Measurements from ENCODE around the gene GFER. TPM values are rescaled to one million over a fixed set of nuclear protein-coding genes. Genes with fewer than 3 reads are reported as not detected.

GFER gene
- polyA plus RNA-seq, 1 donor (not counting 4 experiments of a cell fraction or from before 2014, with no cell fraction given), result 12.0 TPM

DNA sequence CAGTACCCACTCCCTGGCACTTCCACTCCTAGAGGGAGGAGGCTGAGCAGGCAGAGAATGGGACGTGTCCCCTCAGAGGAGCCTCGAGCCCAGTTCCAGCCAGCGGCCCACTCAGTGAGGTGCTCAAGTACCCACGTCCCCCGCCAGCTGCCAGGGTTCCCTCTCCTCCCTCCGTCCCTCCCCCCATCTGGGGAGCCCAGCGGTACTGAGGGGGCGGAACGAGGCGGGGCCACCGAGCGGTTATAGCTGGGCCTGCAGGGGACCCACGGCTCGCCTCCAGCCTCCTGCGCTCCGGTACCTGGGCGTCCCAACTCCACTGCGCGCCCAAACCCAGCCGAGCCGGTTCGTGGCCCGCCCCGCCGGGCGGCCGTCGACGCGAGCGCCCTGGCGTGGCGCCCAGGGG, 35.5 kb downstream of the GFER start, which contains the start of gene NPW:
Gene NPW, plus strand, starts transcription at position 268 of the 403 bp plus-strand sequence.
- FAIRE-seq, result no peak
- peaks cover 20% of the 10 kb centered on the region for H3K4me1 ChIP-seq (ENCODE audit: control insufficient read depth, extremely low read depth, insufficient read depth, low read length)

DNA sequence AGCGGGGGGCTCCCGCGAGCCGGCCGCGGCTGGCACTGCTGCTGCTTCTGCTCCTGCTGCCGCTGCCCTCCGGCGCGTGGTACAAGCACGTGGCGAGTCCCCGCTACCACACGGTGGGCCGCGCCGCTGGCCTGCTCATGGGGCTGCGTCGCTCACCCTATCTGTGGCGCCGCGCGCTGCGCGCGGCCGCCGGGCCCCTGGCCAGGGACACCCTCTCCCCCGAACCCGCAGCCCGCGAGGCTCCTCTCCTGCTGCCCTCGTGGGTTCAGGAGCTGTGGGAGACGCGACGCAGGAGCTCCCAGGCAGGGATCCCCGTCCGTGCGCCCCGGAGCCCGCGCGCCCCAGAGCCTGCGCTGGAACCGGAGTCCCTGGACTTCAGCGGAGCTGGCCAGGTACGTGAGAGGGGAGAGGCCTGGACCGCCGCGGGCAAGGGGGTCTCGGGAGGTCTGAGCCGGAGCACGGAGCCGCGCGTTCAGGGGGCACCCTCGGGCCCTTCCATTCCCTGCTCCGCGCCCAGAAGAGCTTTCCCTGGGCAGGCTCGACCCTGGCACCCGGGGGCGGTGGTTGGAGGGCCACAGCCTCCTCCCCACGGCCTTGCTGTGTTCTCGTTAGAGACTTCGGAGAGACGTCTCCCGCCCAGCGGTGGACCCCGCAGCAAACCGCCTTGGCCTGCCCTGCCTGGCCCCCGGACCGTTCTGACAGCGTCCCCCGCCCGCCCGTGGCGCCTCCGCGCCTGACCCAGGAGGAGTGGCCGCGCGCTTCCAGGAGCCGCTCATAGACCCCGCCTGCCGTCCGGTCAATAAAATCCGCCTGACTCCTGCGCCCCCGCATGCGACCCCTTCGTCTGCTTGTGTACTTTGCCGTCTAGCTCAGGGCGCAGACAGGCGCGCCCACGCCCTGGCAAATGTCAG, 36.2 kb downstream of the GFER start:
- Histone ChIP-seq H3K4me1 (ENCODE audit: control insufficient read depth, extremely low read depth, insufficient read depth, low read length) (peaks cover 17% of the 10 kb centered on the region), H3K4me3 (ENCODE audit: control insufficient read depth in 2 of 3, extremely low read depth in 1 of 3, insufficient read depth in 2 of 3, low read depth in 1 of 3, low read length in 3 of 3) (no peak overlapping the region), H3K4me2 (ENCODE audit: control insufficient read depth, extremely low read depth, insufficient read depth, low read depth, low read length) (no peak overlapping the region), H3K9me3 (ENCODE audit: control insufficient read depth, low read depth, low read length) (no peaks in the 10 kb centered on the region), H3K79me2 (ENCODE audit: control insufficient read depth, insufficient read depth, low read length) (no peaks in the 10 kb centered on the region), H4K20me1 (ENCODE audit: control insufficient read depth, extremely low read depth, insufficient read depth, low read length) (no peaks in the 10 kb centered on the region), H3K27me3 (ENCODE audit: control insufficient read depth, extremely low read depth, insufficient read depth, low read length) (peaks cover 24% of the 10 kb centered on the region), H3K9me1 (ENCODE audit: control insufficient read depth, extremely low read depth, insufficient read depth, low read length) (no peaks in the 10 kb centered on the region), H2AFZ (ENCODE audit: control insufficient read depth, low read length) (no peak overlapping the region), H3K27ac (ENCODE audit: control insufficient read depth, insufficient read depth, low read length) (no peak overlapping the region), H3K36me3 (ENCODE audit: control insufficient read depth in 2 of 2, extremely low read depth in 1 of 2, insufficient read depth in 2 of 2, low read length in 2 of 2) (no peaks in the 10 kb centered on the region), H3K9ac (ENCODE audit: control insufficient read depth, extremely low read depth, insufficient read depth, low read length) (no peak overlapping the region)
- no peak for DNase-seq (ENCODE audit: low read depth, low spot score)
- dilution Hi-C loops (cut with MboI; ENCODE audit: extremely low pct_ligation_motif_present, low sequenced_read_pairs), result no loop called here
- TF ChIP-seq, protein P1, sequence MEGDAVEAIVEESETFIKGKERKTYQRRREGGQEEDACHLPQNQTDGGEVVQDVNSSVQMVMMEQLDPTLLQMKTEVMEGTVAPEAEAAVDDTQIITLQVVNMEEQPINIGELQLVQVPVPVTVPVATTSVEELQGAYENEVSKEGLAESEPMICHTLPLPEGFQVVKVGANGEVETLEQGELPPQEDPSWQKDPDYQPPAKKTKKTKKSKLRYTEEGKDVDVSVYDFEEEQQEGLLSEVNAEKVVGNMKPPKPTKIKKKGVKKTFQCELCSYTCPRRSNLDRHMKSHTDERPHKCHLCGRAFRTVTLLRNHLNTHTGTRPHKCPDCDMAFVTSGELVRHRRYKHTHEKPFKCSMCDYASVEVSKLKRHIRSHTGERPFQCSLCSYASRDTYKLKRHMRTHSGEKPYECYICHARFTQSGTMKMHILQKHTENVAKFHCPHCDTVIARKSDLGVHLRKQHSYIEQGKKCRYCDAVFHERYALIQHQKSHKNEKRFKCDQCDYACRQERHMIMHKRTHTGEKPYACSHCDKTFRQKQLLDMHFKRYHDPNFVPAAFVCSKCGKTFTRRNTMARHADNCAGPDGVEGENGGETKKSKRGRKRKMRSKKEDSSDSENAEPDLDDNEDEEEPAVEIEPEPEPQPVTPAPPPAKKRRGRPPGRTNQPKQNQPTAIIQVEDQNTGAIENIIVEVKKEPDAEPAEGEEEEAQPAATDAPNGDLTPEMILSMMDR (optimal IDR thresholded peaks at IDR 0.05 in 1 of 3, IDR thresholded peaks at IDR 0.05 in 1 of 3, conservative IDR thresholded peaks at IDR 0.05 in 1 of 3; ENCODE audit: extremely low read depth in 1 of 3, insufficient read depth in 2 of 3, low read length in 3 of 3), result no peak
- peak; percentile 52 for TF ChIP-seq EZH2 (IDR thresholded peaks at IDR 0.05; ENCODE audit: low read length)
- FAIRE-seq, result no peak

More for the DNA sequence above, 35.5 kb downstream of the GFER start, which contains the start of gene NPW:
- Histone ChIP-seq H3K36me3 (ENCODE audit: control insufficient read depth in 2 of 2, extremely low read depth in 1 of 2, insufficient read depth in 2 of 2, low read length in 2 of 2) (no peaks in the 10 kb centered on the region), H3K9me1 (ENCODE audit: control insufficient read depth, extremely low read depth, insufficient read depth, low read length) (no peaks in the 10 kb centered on the region), H3K79me2 (ENCODE audit: control insufficient read depth, insufficient read depth, low read length) (no peaks in the 10 kb centered on the region), H3K4me3 (ENCODE audit: control insufficient read depth in 2 of 3, extremely low read depth in 1 of 3, insufficient read depth in 2 of 3, low read depth in 1 of 3, low read length in 3 of 3) (no peak within 1 kb of the TSS), H3K27ac (ENCODE audit: control insufficient read depth, insufficient read depth, low read length) (no peak within 1 kb of the TSS), H3K9me3 (ENCODE audit: control insufficient read depth, low read depth, low read length) (no peaks in the 10 kb centered on the region), H3K9ac (ENCODE audit: control insufficient read depth, extremely low read depth, insufficient read depth, low read length) (no peak within 1 kb of the TSS), H3K27me3 (ENCODE audit: control insufficient read depth, extremely low read depth, insufficient read depth, low read length) (peaks cover 24% of the 10 kb centered on the region), H3K4me2 (ENCODE audit: control insufficient read depth, extremely low read depth, insufficient read depth, low read depth, low read length) (no peak within 1 kb of the TSS), H4K20me1 (ENCODE audit: control insufficient read depth, extremely low read depth, insufficient read depth, low read length) (no peaks in the 10 kb centered on the region), H2AFZ (ENCODE audit: control insufficient read depth, low read length) (no peak within 1 kb of the TSS)
- dilution Hi-C loops (cut with MboI; ENCODE audit: extremely low pct_ligation_motif_present, low sequenced_read_pairs), result no loop called here
- no peak for TF ChIP-seq EZH2 (IDR thresholded peaks at IDR 0.05; ENCODE audit: low read length)
- TF ChIP-seq, protein P1 (optimal IDR thresholded peaks at IDR 0.05 in 1 of 3, IDR thresholded peaks at IDR 0.05 in 1 of 3, conservative IDR thresholded peaks at IDR 0.05 in 1 of 3; ENCODE audit: extremely low read depth in 1 of 3, insufficient read depth in 2 of 3, low read length in 3 of 3), result no peak
- DNase-seq (ENCODE audit: low read depth, low spot score), result no peak

Data from keratinocyte (primary cell).